Esophagus (tissue), 2 donors: ENCODE results near the gene IVL. TPM values are rescaled to one million over a fixed set of nuclear protein-coding genes. Genes with fewer than 3 reads are reported as not detected.

Experiments
- H3K27ac ChIP-seq, 2 donors: one replicate each; pipeline ENCODE4 v1.5.1; 2013; ENCODE audit warnings: low read depth in 2 of 2, mild to moderate bottlenecking in 2 of 2, inconsistent platforms in 1 of 2, low read length in 1 of 2, moderate library complexity in 1 of 2
- H3K27me3 ChIP-seq, 2 donors: one replicate each; pipeline ENCODE4 v1.6.1; 2013; ENCODE audit warnings: low read length in 2 of 2, control low read depth in 1 of 2, mild to moderate bottlenecking in 1 of 2; ENCODE audit not compliant: insufficient read depth in 2 of 2, control insufficient read depth in 1 of 2
- H3K36me3 ChIP-seq, 2 donors: one replicate each; pipeline ENCODE4 v1.6.1; 2013; ENCODE audit warnings: low read length in 1 of 2; ENCODE audit not compliant: control insufficient read depth in 2 of 2, insufficient read depth in 2 of 2
- H3K4me1 ChIP-seq, 2 donors: one replicate each; pipeline ENCODE4 v1.6.1; 2013; ENCODE audit warnings: low read length in 1 of 2; ENCODE audit not compliant: control insufficient read depth in 2 of 2, insufficient read depth in 2 of 2
- H3K4me3 ChIP-seq, 2 donors: one replicate each; pipeline ENCODE4 v1.5.1; 2013; ENCODE audit warnings: low read length in 2 of 2, mild to moderate bottlenecking in 2 of 2, low read depth in 1 of 2, moderate library complexity in 1 of 2
- H3K9me3 ChIP-seq, 2 donors: one replicate each; pipeline ENCODE4 v1.6.1; 2013; ENCODE audit warnings: mild to moderate bottlenecking in 2 of 2, low read depth in 1 of 2, low read length in 1 of 2, moderate library complexity in 1 of 2; ENCODE audit not compliant: control insufficient read depth in 2 of 2, insufficient read depth in 1 of 2
- WGBS, 2 donors: extraction: QIAGEN DNeasy Blood & Tissue Kit; methylation state at CpG; one replicate each; pipeline ENCODE4 v1.1.7; 2013; 5-methylcytosine and 5-hydroxymethylcytosine counted together
- polyA plus RNA-seq, 2 donors: library from polyadenylated mRNA; stranded (reverse); fragments of 200-250 nt; gene quantifications; one replicate each; pipeline ENCODE4 v1.2.3, GENCODE V29; 2013
- donor health status: healthy with polysubstance abuse.
- donor health status: Bipolar disorder and iron deficiency.

Gene IVL
- polyA plus RNA-seq, 2 donors, result 161 to 344 TPM

DNA sequence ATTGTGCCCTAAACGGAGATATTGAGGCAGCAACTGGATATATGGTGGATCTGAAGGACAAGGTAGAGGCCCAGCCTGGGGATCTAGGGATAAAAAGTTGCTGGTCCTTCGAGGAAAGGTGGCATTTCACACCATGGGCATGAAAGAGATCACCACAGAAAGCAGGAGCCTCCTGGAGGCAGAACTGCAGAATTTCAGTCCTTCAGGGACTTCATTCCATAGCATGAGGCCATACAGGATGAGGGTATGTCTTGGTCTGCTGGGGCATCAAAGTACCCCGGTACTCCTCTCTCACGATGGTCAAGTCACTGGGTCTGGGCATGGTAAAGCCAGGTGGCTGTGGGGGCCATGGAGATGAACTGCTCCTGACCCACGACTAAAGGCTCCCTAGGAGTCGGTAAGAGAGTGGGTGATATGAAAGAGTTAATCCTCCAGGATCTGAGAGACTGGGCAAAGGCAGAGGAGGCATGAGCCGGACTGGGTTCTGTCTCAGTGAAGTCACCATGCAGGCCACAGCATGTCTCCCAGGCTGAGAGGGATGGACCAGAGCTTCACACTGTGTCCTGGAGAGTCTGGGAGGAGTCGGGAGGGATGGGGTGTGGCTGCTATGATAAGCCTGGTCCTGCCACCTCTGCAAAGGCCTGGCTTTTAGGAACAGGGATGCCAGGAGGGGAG, 32.8 kb downstream of the IVL start:
- peak overlapping the region; percentile 28 to 82 for H3K27ac ChIP-seq
- no peaks in the 10 kb centered on the region for H3K36me3 ChIP-seq
- no peaks in the 10 kb centered on the region for H3K27me3 ChIP-seq
- WGBS, 2 donors, result 56 to 63% methylated on average over 8 of the region's 8 CpGs
- H3K9me3 ChIP-seq, result no peaks in the 10 kb centered on the region
- H3K4me1 ChIP-seq, result peaks cover 0 to 6% of the 10 kb centered on the region in 2 donors
- no peak overlapping the region for H3K4me3 ChIP-seq

DNA sequence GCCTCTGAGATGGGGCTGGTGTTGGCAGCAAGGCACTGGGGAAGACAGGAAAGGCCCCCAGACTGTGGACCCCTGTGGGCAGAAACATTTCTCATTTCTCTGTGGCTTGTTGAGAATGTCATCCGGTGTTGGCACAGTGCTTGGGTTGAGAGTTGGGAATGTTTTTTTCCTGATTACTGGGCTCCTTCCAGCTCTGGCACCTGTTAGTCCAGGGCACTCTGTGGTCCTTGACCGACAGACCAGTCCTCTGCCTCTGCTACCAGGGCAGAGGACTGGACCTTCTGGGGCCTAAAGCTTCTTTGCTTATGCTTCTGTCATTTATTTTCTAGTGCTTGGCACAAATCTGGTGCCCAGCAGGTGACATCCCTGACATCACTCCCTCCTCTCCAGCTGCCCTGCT, 33.8 kb downstream of the IVL start:
- no peaks in the 10 kb centered on the region for H3K27me3 ChIP-seq
- H3K36me3 ChIP-seq, result no peaks in the 10 kb centered on the region
- WGBS, 2 donors, result 84 to 87% methylated on average over 2 of the region's 2 CpGs
- H3K27ac ChIP-seq, result no peak overlapping the region
- no peak overlapping the region for H3K4me3 ChIP-seq
- H3K9me3 ChIP-seq, result no peaks in the 10 kb centered on the region
- H3K4me1 ChIP-seq, result peaks cover 0 to 6% of the 10 kb centered on the region in 2 donors

DNA sequence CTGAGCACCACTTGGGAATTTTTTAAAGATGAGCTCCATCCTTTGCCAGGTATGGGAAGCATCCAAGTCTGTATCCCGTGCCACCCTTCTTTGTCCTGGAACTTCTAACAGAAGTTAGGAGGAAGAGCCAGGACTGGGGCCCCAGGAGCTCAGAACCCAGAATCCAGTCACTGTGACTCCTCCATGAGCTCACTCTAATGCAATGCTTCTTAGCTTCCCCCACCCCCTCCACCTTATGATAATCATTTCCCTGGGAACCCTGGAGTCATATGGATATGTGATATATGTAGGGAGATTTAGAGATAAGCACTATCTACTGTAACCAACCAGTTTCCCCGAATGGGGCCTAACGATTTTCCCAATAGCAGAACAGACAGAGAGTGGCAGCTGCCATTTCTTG, 37.9 kb downstream of the IVL start:
- Histone ChIP-seq H3K27ac (no peak overlapping the region), H3K4me3 (no peak overlapping the region), H3K9me3 (no peaks in the 10 kb centered on the region), H3K27me3 (no peaks in the 10 kb centered on the region), H3K4me1 (peaks cover 0 to 4% of the 10 kb centered on the region in 2 donors), H3K36me3 (no peaks in the 10 kb centered on the region)
- WGBS, 2 donors, result 70 to 76% methylated on average over 3 of the region's 3 CpGs

DNA sequence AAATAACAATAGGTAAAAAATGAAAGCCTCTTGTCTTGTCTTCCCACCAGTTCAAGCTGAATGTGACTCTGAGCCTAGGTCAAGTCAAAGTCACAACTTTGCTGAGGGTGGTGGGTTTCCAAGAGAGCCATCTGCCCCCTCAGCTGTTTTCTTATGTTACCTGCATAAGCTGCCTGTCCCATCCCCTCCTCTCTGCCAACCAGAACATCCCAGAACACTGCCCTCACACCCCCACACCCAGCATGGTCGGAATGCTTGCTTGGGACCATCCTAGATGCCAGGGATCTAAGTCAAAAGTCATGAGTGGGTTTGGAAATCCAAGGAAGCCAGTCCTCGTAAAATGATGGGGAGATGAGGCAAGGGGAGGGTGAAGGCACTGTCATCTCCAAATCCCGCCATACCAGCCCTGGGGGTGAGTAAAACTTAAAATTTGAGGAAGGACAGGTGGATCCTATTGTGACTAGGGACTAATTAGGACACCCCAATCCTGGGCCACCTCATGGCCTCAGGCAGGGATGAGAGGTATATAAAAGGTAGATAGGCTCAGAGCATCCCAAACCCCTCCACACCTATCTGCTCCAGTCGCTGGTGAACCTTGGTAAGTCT, 38.4 kb downstream of the IVL start, which contains the start of gene SPRR5:
Gene SPRR5, plus strand, starts transcription at position 556 of the 606 bp plus-strand sequence. CDS start 1,349 bp downstream, outside the sequence.
- H3K36me3 ChIP-seq, result no peaks in the 10 kb centered on the region
- no peaks in the 10 kb centered on the region for H3K4me1 ChIP-seq
- H3K27ac ChIP-seq, result no peak within 1 kb of the TSS
- no peaks in the 10 kb centered on the region for H3K9me3 ChIP-seq
- WGBS, 2 donors, result 76 to 80% methylated on average over 4 of the region's 4 CpGs
- H3K27me3 ChIP-seq, result no peaks in the 10 kb centered on the region
- H3K4me3 ChIP-seq, result no peak within 1 kb of the TSS

DNA sequence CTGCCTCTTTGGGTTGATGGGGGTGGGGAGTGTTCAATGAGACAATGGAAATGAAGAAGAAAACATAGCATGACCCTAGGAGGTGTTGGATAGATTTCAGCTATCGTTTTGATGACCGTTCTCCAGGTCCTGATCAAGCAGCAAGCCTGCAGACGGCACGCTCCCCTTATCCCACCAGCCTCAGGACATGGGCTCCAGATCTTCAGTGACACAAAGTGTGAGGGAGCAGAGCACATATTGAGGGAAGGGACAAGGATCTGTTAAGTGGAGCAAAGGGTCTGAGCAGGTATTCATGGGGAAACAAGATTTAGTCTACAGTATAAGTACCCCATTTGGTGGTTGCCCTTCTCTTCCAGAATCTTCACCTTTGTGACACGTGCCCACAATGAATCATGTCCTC, 43.4 kb downstream of the IVL start:
- Histone ChIP-seq H3K27ac (no peak overlapping the region), H3K4me1 (peaks cover 0 to 7% of the 10 kb centered on the region in 2 donors), H3K36me3 (no peaks in the 10 kb centered on the region), H3K9me3 (no peaks in the 10 kb centered on the region), H3K4me3 (no peak overlapping the region), H3K27me3 (no peaks in the 10 kb centered on the region)
- 85 to 86% methylated on average over 5 of the region's 5 CpGs for WGBS, 2 donors

DNA sequence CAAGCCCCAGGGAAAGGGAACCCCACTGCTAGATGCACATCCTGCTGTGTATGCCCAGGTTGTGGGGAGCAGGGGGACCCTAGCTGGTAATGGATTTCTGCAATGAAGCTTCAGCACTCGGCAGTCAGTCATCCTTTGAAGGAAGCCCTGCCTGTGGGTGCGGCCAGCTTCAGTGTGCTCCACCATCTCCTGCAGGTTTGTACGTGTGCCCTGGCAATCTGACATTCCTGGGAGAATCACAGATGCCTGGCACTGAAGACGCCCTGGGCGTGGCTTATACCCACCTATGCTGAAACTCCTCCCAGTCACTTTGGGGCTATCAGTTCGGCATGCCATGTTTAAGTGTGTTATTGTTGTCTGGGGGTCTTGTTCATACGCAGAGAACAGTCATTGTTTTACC, 45.4 kb downstream of the IVL start:
- H3K4me3 ChIP-seq, result no peak overlapping the region
- WGBS, 2 donors, result 42% methylated on average over 7 of the region's 7 CpGs

DNA sequence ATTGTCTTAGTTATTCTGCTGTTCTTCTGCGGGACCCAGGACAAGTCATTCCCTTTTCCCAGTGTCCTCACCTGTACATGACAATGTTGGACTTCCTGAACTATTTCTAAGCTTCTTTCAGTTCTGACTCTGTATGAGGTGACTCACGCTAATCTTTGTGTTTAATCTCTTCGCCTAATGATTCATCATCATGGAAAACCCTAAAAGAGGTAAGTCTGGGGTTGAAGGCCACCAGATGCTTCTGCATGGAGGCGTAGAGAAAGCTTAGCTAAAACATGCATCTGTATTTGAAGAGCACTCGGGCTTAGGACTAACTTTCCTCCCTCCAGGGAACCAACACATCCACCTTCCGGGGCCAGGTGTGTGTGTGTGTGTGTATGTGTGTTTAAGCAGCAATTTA, 46.1 kb downstream of the IVL start:
- H3K4me1 ChIP-seq, result peaks cover 0 to 7% of the 10 kb centered on the region in 2 donors
- H3K27me3 ChIP-seq, result no peaks in the 10 kb centered on the region
- WGBS, 2 donors, result 43 to 60% methylated on average over 6 of the region's 6 CpGs
- no peaks in the 10 kb centered on the region for H3K9me3 ChIP-seq
- no peaks in the 10 kb centered on the region for H3K36me3 ChIP-seq
- H3K4me3 ChIP-seq, result no peak overlapping the region
- H3K27ac ChIP-seq, result peak overlapping the region; percentile 89 to 95

More for the DNA sequence above, 45.4 kb downstream of the IVL start:
- H3K27ac ChIP-seq, result peak overlapping the region; percentile 89 to 95
- H3K9me3 ChIP-seq, result no peaks in the 10 kb centered on the region
- peaks cover 0 to 7% of the 10 kb centered on the region in 2 donors for H3K4me1 ChIP-seq
- H3K27me3 ChIP-seq, result no peaks in the 10 kb centered on the region
- H3K36me3 ChIP-seq, result no peaks in the 10 kb centered on the region

DNA sequence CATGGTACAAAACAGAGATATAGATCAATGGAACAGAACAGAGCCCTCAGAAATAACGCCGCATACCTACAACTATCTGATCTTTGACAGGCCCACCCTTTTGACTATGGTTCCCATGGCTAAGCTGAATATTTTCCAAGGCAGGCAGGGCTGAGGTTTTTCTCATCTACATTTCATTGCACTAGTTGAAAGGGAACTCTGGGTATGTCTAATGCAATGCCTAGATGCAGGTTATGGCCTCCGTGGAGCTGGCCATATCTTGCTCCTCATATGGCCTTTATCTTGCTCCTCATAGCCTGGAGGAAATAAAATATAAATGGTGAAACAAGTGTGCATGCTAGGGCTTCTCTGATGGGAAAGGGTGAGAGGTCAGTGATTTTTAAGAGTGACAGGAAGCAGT, 49.2 kb downstream of the IVL start:
- H3K36me3 ChIP-seq, result no peaks in the 10 kb centered on the region
- no peak overlapping the region for H3K4me3 ChIP-seq
- H3K9me3 ChIP-seq, result no peaks in the 10 kb centered on the region
- H3K4me1 ChIP-seq, result peaks cover 0 to 14% of the 10 kb centered on the region in 2 donors
- H3K27ac ChIP-seq, result no peak overlapping the region
- H3K27me3 ChIP-seq, result no peaks in the 10 kb centered on the region
- WGBS, 2 donors, result 88 to 90% methylated on average over 3 of the region's 3 CpGs

DNA sequence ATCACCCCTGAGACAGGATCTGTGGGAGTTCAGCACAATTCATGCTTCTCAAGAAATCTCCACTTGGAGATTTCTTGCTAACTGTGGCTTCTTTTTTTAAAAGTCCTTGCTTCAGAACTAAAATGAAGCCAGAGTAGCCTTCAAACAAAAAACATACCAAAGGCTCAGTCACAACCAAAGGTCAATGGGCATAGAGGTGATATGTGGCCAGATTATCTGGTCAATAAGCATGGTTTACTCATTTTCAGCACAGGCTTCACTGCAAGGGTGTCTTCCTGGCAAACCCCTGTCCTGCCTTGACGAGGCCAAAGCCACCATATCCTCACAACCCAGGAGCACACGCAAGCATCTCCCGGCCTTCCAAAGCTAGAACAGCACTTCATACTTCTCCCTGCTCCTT, 50.9 kb downstream of the IVL start:
- H3K4me1 ChIP-seq, result peaks cover 0 to 9% of the 10 kb centered on the region in 2 donors
- H3K9me3 ChIP-seq, result no peaks in the 10 kb centered on the region
- no peaks in the 10 kb centered on the region for H3K36me3 ChIP-seq
- no peaks in the 10 kb centered on the region for H3K27me3 ChIP-seq
- 85 to 91% methylated on average over 3 of the region's 3 CpGs for WGBS, 2 donors
- no peak overlapping the region for H3K4me3 ChIP-seq
- no peak overlapping the region for H3K27ac ChIP-seq
